ENCODE measurements around the gene UCN2.

UCN2 gene

GRCh38 chr3:48591436-48591835 is 27.9 kb upstream of the UCN2 start:
- no peak for DNase-seq (ENCODE audit: low spot score)

DNA sequence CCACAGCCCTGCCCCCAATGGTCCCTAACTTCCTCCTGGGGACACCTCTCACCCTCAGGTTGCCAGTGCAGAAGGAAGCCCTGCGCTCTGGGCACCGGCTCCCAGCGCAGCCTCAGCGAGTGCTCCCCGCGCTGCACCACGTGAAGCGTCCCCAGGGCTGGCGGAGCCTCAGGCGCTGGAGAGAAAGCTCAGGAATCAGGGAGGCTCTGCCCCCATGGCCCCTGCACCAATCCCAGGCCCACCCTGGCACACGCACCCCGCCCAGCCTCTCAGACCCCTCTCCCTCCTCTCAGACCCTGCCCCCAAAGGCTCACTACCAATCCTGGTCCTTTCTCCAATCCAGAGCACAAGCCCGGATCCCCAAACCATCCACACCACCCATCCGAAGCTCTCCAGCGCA is 24.6 kb upstream of the UCN2 start:
- DNase-seq (ENCODE audit: low spot score) = no peak

DNA sequence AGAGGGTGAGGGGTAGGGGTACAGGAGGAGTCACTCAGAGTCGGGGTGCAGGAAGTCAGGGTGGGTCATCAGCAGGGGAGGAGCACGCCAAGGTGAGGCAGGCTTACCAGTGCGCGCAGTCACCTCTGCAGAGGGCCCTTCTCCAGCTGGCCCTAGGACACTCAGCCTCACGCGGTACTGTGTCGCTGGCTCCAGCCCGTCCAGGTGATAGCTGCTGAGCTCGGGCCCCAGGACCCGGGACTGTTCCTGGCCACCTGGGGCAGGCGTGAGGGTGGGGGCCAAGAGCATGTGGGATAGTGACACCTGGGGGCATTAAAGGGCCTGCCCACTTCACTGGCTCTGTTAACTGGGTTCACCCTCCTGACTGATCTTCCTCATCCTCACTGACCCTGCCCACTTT is 24.1 kb upstream of the UCN2 start:
- DNase-seq (ENCODE audit: low spot score) = no peak

DNA sequence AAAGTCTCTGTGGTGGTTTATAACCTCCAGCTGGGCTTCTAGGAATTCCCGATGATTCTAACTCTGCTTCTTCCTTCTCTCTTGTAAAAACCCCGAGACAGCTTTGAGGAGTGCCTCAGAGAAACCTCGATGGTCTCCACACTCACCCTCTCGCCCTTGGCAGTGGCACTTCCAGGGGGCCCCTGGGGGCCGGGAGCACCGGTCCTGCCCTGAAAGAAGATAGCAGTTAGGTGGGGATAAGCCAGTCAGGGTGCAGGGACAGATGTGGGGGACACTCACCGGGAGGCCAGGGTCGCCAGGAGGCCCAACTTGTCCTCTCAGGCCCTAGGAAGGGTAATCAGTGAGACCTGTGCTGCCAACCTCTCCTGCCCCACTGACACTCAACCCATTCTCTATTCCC is 21.8 kb upstream of the UCN2 start:
- no peak for DNase-seq (ENCODE audit: low spot score)

- DNase-seq (ENCODE audit: low spot score) = no peak
Observed at GRCh38 chr3:48584836-48585235, 21.3 kb upstream of the UCN2 start.

GRCh38 chr3:48581621-48582481 is 18.3 kb upstream of the UCN2 start:
- no peak for DNase-seq (ENCODE audit: low spot score)

DNA sequence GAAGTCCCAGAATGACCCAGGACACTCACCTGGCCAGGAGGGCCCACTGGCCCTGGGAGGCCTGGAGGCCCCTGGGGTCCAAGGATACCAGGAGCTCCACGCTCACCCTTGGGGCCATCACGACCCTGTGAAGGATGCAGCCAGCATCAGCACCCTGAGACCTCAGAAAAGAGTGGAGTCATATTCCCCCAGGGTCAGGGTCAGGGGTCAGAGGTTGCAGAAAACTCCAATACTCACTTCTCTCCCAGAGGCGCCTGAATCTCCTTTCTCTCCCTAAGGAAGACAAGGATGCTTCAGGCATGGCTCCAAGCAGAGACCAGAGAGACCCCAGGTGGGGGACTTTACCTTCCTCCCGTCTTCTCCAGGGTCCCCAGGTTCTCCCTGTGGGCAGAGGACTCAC is 13.1 kb upstream of the UCN2 start:
- no peak for DNase-seq (ENCODE audit: low spot score)

- DNase-seq (ENCODE audit: low spot score) = no peak
Observed at GRCh38 chr3:48575366-48575765, 11.8 kb upstream of the UCN2 start.

DNA sequence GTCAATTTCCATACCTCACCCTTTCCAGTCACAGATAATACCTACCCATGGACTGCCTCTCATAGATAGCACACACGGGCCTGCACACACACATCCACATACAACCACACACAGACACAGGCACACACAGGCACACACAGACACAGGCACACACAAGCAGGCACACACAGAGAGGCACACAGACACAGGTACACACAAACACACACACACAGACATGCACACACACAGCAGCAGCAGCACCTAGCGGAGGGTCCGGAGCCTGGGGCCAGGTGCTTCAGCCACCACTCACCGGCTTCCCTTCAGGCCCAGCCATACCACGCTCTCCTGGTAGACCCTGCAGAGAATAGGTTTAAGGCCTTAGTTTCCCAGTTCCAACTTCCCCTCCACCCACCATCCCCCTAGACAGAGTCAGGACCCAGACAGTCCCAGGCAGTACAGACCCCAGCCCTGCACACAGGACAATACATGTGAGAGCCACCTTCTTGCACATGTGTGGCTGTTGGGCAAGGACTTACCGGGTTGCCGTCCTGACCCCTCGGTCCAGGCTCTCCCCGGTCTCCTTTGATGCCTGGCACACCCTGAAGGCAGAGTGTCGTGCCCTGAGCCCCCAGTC is 10.5 kb upstream of the UCN2 start:
- no peak for DNase-seq (ENCODE audit: low spot score)

DNA sequence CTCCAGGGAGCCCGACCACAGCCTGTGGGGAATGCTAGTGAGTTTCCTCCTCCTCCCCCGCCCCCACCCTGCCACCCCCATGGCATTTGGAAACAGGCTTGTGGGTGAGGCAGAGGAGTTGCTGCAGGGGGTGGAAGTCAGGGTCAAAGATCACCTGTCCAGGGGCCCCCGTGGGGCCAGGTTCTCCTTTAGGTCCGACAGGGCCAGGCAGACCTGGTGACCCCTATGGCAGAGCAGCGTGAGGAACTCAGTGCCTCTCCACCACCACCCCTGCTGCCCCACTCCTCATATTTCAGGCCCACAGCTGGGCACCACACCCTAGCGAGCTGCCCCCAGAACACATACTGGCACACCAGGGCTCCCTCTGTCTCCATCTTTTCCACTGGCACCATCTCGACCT is 8.9 kb upstream of the UCN2 start:
- no peak for DNase-seq (ENCODE audit: low spot score)

DNA sequence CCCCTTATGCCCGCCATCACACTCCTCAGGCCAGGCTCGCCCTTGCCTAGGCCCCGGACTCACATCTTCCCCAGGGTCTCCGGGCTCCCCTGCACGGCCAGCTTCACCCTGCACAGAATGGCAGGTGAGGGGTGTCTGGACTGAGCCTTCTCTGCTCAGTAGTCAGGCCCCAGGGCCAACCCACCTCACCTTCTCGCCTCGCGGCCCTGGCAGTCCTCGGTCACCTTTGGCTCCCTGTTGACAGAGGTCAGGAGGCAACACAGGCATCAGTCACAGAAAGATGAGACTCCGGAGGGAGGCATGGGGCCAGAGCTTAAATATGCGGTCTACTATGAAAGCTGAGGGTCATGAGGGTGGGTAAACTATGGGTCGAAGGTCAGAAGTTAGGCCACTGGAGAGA is 8.4 kb upstream of the UCN2 start:
- no peak for DNase-seq (ENCODE audit: low spot score)

- no peak for DNase-seq (ENCODE audit: low spot score)
Observed at GRCh38 chr3:48569808-48570450, 6.3 kb upstream of the UCN2 start.

DNA sequence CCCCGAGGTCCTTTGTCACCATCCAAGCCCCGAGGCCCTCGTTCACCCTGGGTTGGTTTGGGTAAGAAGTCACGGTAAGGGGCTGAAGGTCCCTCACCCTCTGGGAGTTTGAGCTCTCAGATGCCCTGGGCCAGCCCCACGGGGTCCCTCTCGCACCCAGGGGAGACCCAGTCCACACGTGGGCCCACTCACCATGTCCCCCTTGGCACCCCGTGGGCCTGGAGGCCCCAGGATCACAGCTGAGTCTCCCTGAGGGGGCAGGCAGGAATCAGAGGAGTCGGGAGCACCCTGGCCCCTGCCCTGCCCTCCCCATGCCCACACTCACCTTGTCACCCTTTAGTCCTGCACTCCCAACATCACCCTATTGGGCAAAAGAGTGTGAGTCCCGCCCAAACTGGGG is 5.8 kb upstream of the UCN2 start:
- DNase-seq (ENCODE audit: low spot score) = no peak

DNA sequence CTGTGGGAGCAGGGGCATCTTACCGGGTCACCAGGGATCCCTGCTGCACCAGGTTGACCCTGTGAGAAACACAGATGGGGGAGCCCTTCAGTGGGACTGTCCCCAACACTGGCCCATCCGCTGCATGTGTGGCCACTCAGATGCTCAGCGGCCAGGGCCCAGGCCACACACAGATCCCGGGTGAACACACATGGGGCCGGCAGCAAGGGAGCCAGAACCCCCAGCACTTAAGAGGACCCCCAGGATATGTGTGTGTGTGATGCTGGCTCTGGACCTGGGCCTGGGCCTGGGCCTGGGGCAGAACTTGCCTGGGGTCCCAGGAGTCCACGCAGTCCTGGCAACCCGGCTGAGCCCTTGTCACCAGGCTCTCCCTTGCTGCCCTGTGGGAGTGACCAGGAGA is 4.9 kb upstream of the UCN2 start:
- DNase-seq (ENCODE audit: low spot score) = no peak

DNA sequence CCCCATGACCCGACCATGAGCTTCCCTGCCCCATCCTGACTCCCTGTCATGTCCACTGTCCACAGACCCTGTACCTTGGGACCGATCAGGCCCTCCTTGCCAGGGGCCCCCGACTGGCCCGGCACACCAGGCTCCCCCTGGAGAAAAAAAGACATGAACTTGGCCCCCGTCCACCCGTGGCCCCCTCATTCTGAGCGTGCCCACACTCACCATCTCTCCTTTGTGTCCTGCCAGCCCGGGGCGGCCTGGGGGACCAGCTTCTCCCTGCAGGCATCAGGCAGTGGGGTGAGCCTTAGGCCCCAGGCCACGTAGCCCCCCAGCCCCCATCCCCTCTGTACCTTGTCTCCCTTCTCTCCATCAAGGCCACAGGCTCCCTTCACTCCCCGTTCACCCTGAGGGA is 3.9 kb upstream of the UCN2 start:
- no peak for DNase-seq (ENCODE audit: low spot score)

- DNase-seq (ENCODE audit: low spot score) = no peak
Observed at GRCh38 chr3:48567090-48567489, 3.5 kb upstream of the UCN2 start.

DNA sequence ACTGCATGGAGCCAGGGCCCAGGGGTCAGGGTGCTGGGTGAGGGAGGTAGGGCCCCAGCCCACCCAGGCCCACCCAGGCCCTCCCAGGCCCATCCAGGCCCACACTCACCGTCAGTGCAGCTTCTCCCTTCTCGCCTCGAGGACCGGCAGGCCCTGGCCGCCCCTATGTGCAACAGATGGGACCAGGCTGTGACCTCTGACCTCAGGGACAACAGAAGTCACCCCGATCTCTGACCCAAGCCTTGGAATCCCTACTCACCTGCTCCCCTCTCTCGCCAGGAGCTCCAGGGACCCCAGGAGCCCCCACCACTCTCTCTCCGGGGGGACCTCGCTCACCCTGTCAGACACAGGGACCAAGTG is 2.8 kb upstream of the UCN2 start:
- no peak for DNase-seq (ENCODE audit: low spot score)

- no peak for DNase-seq (ENCODE audit: low spot score)
Observed at GRCh38 chr3:48565591-48566400, 2.2 kb upstream of the UCN2 start.

GRCh38 chr3:48565186-48565585 is 1.6 kb upstream of the UCN2 start:
- DNase-seq (ENCODE audit: low spot score) = no peak

DNA sequence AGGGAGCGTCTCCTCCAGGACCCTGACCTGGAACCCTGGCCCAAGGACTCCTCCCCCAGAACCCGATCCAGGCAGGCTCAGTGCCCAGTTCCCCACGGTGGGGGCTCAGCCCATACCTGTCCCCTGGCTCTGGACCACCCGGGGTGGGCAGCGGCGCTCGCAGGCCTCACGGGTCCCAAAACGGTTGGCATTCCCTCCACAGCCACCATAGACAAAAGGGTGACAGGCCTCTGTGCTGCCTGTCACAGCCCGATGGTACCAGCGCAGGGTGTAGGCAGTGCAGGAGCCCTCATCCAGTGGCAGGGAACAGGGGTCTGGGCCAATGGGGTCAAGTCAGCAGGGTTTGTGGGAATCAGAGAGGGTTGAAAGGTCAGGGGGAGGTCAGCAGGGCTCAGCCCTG is 1.1 kb upstream of the UCN2 start:
- no peak for DNase-seq (ENCODE audit: low spot score)

DNA sequence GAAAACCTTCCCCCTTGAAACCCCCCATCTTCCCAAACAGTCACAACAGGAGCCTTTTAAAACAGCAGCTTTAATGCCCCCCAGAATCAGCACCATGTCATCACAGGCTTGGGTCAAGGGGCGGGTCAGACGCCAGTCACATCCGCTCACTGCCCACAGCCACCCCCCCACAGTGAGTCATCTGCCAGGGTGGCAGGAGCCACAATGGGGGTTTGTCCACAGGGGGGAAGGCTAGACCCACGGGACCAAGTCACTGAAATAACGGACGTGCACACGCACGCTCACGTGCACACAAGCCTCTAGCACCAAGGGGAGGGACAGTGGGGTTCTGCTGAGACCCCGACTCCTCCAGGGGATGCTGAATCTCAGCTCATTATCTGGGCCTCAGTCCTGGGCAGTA is 441 bp upstream of the UCN2 start:
- DNase-seq (ENCODE audit: low spot score) = no peak

- DNase-seq (ENCODE audit: low spot score) = no peak
Observed at GRCh38 chr3:48562367-48563095, 1.1 kb downstream of the UCN2 start.

Measured in CD4-positive, alpha-beta T cell treated with Interleukin-6 at 100 ng/mL for 8 hours (primary cell).